A673 (cell line): ENCODE measurements around the gene MIOS. TPM values are rescaled to one million over a fixed set of nuclear protein-coding genes. Genes with fewer than 3 reads are reported as not detected.

Experiments
- BruUV-seq: library from RNA; stranded (reverse); fragments of 400-500 nt; replicated peaks from 2 replicates; lab custom pipeline; 2021; lab: Mats Ljungman, UMichigan
- CTCF ChIA-PET: fragments of 300-600 bp; sonication (Branson Sonifier 250); formaldehyde crosslinking; loops from one replicate; lab custom pipeline; 2022; ENCODE audit warnings: antibody characterized with exemption; lab: Charles Lee
- POLR2A ChIA-PET: fragments of 300-600 bp; sonication (Branson Sonifier 250); formaldehyde crosslinking; loops from one replicate; lab custom pipeline; 2022; ENCODE audit warnings: antibody characterized with exemption; ENCODE audit not compliant: low non-redundant PET; lab: Charles Lee
- DNase-seq: peaks from one replicate; pipeline ENCODE4 v3.0.0-alpha.2; 2015; ENCODE audit warnings: low spot score
- H3K27ac ChIP-seq: fragments of 200-600 bp; sonication (generic); 2 replicates; pipeline ENCODE4 v1.5.1; 2016; ENCODE audit warnings: mixed run types, low read depth, mild to moderate bottlenecking, mixed read lengths, antibody characterized with exemption, low read length; ENCODE audit not compliant: poor library complexity, severe bottlenecking
- H3K27me3 ChIP-seq: fragments of 200-600 bp; sonication (generic); replicated peaks from 2 replicates; pipeline ENCODE4 v1.6.1; 2017; ENCODE audit warnings: mixed run types, low read depth, mild to moderate bottlenecking, mixed read lengths, antibody characterized with exemption, low read length; ENCODE audit not compliant: insufficient read depth, poor library complexity
- H3K36me3 ChIP-seq: fragments of 200-600 bp; sonication (generic); 2 replicates; pipeline ENCODE4 v1.6.1; 2016; ENCODE audit warnings: mixed run types, mild to moderate bottlenecking, mixed read lengths, antibody characterized with exemption, low read length; ENCODE audit not compliant: insufficient read depth, poor library complexity, severe bottlenecking
- H3K4me1 ChIP-seq: fragments of 200-600 bp; sonication (generic); 2 replicates; pipeline ENCODE4 v1.6.1; 2017; ENCODE audit warnings: mixed run types, mild to moderate bottlenecking, mixed read lengths, antibody characterized with exemption, low read length; ENCODE audit not compliant: insufficient read depth, poor library complexity, severe bottlenecking
- H3K4me3 ChIP-seq: fragments of 200-600 bp; sonication (generic); 2 replicates; pipeline ENCODE4 v1.5.1; 2016; ENCODE audit warnings: low read depth, mixed run types, mild to moderate bottlenecking, mixed read lengths, low read length; ENCODE audit not compliant: poor library complexity, severe bottlenecking
- H3K9me3 ChIP-seq: fragments of 200-600 bp; sonication (generic); 2 replicates; pipeline ENCODE4 v1.6.1; 2016; ENCODE audit warnings: mixed run types, low read depth, mild to moderate bottlenecking, mixed read lengths, antibody characterized with exemption, low read length; ENCODE audit not compliant: poor library complexity, severe bottlenecking
- EZH2 ChIP-seq: fragments of 200-600 bp; sonication (generic); IDR thresholded peaks from 2 replicates; pipeline ENCODE4 v1.6.1; 2017; ENCODE audit warnings: borderline replicate concordance, low read depth, mild to moderate bottlenecking, mixed read lengths, antibody characterized with exemption, low read length; ENCODE audit not compliant: poor library complexity, severe bottlenecking
- intact Hi-C: fragments of 100-400 bp; cut with micrococcal nuclease; formaldehyde crosslinking; loops from one replicate; pipeline ENCODE4 v1.10.0; 2022; ENCODE audit not compliant: unreplicated experiment
- total RNA-seq: library from RNA; stranded (reverse); gene quantifications from 2 replicates; pipeline ENCODE4 v1.2.3, GENCODE V29; 2021
- TF ChIP-seq, protein P1 (sequence below): fragments of 300-800, 200-600 bp; sonication (generic); conservative IDR thresholded peaks from 2 replicates; pipeline ENCODE4 v1.5.1; 2017; ENCODE audit warnings: low read depth, mild to moderate bottlenecking, antibody characterized with exemption, low read length, moderate library complexity, mixed read lengths

Gene MIOS
- total RNA-seq, 1 experiment from 2014 or later = 19.2 TPM

DNA sequence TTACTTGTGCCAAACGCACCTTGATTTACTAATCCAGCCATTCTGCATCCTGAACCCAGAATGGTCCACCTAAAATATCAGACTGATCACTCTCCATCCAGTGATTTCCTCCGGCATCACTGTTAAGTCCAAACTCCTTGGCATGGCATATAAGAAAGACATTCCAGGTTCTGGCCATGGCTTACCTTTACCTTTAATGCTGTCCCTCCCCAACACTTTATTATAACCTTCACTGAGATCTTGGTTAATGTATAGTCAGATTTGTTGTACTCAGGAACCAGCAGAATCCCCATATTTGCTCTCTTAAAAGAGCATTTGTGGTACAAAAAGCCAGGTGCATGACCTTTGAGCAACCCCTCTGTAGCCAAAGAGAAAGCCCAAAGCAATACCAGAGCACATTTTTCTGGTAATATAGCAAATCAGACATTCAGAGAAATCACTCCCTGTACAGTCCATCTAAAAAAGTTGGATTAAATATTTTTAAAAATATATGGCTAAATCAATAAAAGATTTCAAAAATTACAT lies 84.1 kb downstream of the MIOS start:
- DNase-seq = no peak
- no peaks in the 10 kb centered on the region for H3K4me1 ChIP-seq
- H3K27ac ChIP-seq = no peak overlapping the region
- no peak for TF ChIP-seq EZH2
- TF ChIP-seq, protein P1, sequence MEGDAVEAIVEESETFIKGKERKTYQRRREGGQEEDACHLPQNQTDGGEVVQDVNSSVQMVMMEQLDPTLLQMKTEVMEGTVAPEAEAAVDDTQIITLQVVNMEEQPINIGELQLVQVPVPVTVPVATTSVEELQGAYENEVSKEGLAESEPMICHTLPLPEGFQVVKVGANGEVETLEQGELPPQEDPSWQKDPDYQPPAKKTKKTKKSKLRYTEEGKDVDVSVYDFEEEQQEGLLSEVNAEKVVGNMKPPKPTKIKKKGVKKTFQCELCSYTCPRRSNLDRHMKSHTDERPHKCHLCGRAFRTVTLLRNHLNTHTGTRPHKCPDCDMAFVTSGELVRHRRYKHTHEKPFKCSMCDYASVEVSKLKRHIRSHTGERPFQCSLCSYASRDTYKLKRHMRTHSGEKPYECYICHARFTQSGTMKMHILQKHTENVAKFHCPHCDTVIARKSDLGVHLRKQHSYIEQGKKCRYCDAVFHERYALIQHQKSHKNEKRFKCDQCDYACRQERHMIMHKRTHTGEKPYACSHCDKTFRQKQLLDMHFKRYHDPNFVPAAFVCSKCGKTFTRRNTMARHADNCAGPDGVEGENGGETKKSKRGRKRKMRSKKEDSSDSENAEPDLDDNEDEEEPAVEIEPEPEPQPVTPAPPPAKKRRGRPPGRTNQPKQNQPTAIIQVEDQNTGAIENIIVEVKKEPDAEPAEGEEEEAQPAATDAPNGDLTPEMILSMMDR = no peak
- CTCF ChIA-PET = no interaction called here
- no peaks in the 10 kb centered on the region for H3K36me3 ChIP-seq
- intact Hi-C loops = no loop called here
- BruUV-seq = no TSS peak
- H3K4me3 ChIP-seq = no peak overlapping the region
- POLR2A ChIA-PET = no interaction called here
- H3K9me3 ChIP-seq = no peaks in the 10 kb centered on the region
- H3K27me3 ChIP-seq = no peaks in the 10 kb centered on the region

DNA sequence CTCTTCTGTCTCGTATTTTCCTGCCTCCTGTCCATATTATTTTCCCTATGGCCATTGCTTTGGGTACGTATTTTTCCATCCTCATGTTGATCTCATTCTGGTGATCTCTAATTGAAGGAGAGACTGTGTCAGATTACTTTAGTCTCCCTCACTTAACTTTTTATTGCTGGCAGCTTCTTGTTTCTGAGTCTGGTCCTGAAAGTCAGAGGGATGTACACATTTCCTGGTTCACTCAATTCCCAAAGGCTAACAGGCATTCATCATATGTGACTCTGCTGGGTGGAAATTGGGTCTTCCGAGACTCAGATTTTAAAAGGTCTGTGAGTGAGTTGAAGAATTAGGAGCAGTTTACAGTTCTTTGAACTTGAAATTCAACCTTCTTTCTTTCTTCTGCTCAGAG lies 84.8 kb downstream of the MIOS start:
- no TSS peak for BruUV-seq

DNA sequence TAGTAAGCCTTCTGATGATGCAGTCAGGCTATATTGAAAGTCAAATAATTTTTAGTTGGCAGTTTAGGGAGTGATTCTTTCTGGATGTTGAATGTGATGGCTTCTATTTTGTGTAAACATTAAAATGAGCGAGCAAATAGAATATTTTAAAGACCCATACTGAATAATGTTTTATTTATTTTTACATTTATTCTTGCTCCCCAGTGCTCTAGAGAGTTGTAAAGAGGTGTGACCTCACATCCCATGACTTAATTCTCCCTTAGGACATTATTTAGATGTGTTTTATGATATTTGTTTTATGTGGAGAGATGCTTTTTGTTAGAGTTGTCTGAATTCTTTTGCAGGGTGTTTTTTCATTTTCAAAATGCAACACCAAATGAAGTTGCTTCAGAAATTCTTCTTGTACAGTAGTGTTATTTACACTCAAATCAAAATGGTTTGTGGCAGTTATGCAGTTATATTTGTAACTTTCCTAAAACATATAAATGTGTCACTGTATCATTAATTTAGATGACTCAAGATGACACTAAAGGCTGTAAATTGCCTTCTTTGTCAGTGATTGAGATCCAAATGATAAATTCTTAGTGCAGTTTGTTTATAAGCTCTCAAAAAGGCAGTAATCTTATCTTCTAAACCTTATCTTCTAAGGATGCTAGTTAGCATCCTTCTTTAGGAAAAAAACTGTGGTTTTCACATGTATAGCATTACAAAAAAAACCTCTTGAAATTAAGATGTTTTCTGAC lies 86.3 kb downstream of the MIOS start:
- Histone ChIP-seq H3K9me3 (no peaks in the 10 kb centered on the region), H3K27ac (no peak overlapping the region), H3K4me3 (no peak overlapping the region), H3K4me1 (no peaks in the 10 kb centered on the region), H3K36me3 (no peaks in the 10 kb centered on the region), H3K27me3 (no peaks in the 10 kb centered on the region)
- no TSS peak for BruUV-seq
- no peak for DNase-seq
- ChIA-PET CTCF (no interaction called here), POLR2A (no interaction called here)
- TF ChIP-seq, protein P1 = no peak
- TF ChIP-seq EZH2 = no peak
- intact Hi-C loops = no loop called here

More for the DNA sequence above, 84.8 kb downstream of the MIOS start:
- H3K27ac ChIP-seq = no peak overlapping the region
- ChIA-PET POLR2A (no interaction called here), CTCF (no interaction called here)
- TF ChIP-seq EZH2 = no peak
- TF ChIP-seq, protein P1 = no peak
- no peaks in the 10 kb centered on the region for H3K36me3 ChIP-seq
- H3K4me1 ChIP-seq = no peaks in the 10 kb centered on the region
- DNase-seq = no peak
- no peak overlapping the region for H3K4me3 ChIP-seq
- intact Hi-C loops = no loop called here
- H3K9me3 ChIP-seq = no peaks in the 10 kb centered on the region
- H3K27me3 ChIP-seq = no peaks in the 10 kb centered on the region
